Measurements from ENCODE around the gene RIC8B.

DNA sequence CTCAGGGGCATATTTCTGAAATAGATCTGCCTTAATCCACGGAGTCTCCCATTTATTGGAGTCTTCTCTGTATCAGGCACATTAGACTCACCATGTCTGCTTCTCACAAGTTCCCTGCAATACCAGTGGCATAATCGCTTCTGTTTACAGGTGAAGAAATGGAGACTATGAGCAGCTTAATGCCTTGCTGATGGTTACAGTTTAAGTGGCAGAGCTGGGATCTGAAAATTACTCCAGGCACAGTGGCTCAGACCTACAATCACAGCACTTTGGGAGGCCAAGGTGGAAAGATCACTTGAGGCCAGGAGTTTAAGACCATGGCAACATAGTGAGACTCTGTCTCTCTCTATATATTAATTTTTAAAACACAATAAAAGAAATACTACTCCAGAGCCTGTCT lies 7.3 kb upstream of the RIC8B start:
- TF ChIP-seq, protein P1, sequence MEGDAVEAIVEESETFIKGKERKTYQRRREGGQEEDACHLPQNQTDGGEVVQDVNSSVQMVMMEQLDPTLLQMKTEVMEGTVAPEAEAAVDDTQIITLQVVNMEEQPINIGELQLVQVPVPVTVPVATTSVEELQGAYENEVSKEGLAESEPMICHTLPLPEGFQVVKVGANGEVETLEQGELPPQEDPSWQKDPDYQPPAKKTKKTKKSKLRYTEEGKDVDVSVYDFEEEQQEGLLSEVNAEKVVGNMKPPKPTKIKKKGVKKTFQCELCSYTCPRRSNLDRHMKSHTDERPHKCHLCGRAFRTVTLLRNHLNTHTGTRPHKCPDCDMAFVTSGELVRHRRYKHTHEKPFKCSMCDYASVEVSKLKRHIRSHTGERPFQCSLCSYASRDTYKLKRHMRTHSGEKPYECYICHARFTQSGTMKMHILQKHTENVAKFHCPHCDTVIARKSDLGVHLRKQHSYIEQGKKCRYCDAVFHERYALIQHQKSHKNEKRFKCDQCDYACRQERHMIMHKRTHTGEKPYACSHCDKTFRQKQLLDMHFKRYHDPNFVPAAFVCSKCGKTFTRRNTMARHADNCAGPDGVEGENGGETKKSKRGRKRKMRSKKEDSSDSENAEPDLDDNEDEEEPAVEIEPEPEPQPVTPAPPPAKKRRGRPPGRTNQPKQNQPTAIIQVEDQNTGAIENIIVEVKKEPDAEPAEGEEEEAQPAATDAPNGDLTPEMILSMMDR (IDR thresholded peaks at IDR 0.05; ENCODE audit: control extremely low read depth in 1 of 3, insufficient read depth in 1 of 3, low read depth in 1 of 3, low read length in 3 of 3), result no peak
- TF ChIP-seq EZH2 (IDR thresholded peaks at IDR 0.05; ENCODE audit: low read depth, low read length, severe bottlenecking) (no peak), RNF2 (IDR thresholded peaks at IDR 0.05; ENCODE audit: borderline replicate concordance, low read depth, low read length, missing control alignments, poor library complexity, severe bottlenecking) (no peak), SIN3A (conservative IDR thresholded peaks at IDR 0.05 in 1 of 2, IDR thresholded peaks at IDR 0.05 in 1 of 2; ENCODE audit: low read depth in 1 of 2, low read length in 2 of 2) (no peak), EP300 (IDR thresholded peaks at IDR 0.05; ENCODE audit: borderline replicate concordance in 1 of 2, low read depth in 2 of 2, low read length in 2 of 2) (no peak), KDM1A (IDR thresholded peaks at IDR 0.05; ENCODE audit: borderline replicate concordance, low read length) (no peak), ZNF274 (IDR thresholded peaks at IDR 0.05; ENCODE audit: borderline replicate concordance, extremely low read depth, low read length) (no peak), NANOG (IDR thresholded peaks at IDR 0.05; ENCODE audit: insufficient read depth, low read depth, low read length, poor library complexity, severe bottlenecking) (no peak)
- TF ChIP-seq, protein P2, sequence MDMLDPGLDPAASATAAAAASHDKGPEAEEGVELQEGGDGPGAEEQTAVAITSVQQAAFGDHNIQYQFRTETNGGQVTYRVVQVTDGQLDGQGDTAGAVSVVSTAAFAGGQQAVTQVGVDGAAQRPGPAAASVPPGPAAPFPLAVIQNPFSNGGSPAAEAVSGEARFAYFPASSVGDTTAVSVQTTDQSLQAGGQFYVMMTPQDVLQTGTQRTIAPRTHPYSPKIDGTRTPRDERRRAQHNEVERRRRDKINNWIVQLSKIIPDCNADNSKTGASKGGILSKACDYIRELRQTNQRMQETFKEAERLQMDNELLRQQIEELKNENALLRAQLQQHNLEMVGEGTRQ (IDR thresholded peaks at IDR 0.05; ENCODE audit: low read length), result no peak
